Measurements from ENCODE around the gene SCG2.

The SCG2 gene, protein sequence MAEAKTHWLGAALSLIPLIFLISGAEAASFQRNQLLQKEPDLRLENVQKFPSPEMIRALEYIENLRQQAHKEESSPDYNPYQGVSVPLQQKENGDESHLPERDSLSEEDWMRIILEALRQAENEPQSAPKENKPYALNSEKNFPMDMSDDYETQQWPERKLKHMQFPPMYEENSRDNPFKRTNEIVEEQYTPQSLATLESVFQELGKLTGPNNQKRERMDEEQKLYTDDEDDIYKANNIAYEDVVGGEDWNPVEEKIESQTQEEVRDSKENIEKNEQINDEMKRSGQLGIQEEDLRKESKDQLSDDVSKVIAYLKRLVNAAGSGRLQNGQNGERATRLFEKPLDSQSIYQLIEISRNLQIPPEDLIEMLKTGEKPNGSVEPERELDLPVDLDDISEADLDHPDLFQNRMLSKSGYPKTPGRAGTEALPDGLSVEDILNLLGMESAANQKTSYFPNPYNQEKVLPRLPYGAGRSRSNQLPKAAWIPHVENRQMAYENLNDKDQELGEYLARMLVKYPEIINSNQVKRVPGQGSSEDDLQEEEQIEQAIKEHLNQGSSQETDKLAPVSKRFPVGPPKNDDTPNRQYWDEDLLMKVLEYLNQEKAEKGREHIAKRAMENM
- total RNA-seq, result 0 to 0.04 (median 0) reads per million in 3 experiments

DNA sequence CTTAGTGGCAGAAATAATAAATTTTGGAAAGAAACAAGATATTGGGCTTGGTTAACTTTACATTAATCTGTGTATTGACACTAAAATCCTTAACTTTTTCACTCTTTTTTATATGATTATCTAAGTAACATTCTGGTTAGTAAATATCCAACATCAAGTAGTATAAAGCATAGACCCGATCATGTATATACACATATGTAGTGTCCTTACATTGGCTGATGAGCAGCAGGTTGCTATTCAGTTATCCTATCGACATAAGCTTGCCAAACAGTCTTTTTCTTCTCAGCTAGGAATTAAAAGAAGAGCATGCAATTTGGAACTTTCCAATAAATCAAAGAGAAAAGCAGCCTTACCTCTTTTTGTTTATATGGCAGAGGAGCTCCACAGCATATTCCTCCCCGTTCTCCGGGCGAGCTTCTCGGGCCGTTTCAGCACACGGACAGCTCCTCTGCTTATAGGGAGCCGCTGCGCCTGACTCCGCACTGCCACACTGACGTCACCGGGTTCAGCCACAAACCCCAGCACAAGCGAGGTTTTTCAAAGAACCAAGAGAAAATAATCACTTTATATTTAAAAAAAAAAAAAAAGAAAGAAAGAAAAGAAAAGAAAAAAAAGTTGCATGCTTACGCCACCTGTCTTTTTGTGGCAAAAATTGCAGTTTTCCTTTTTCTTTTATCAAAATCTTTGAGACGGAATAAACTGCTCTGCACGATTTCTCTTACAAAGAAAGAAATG, at the start of gene SCG2:
Gene SCG2, minus strand, starts transcription at position 430 of the 735 bp plus-strand sequence. CDS start 3,079 bp downstream, outside the sequence.
- peak; percentile 12 for DNase-seq

DNA sequence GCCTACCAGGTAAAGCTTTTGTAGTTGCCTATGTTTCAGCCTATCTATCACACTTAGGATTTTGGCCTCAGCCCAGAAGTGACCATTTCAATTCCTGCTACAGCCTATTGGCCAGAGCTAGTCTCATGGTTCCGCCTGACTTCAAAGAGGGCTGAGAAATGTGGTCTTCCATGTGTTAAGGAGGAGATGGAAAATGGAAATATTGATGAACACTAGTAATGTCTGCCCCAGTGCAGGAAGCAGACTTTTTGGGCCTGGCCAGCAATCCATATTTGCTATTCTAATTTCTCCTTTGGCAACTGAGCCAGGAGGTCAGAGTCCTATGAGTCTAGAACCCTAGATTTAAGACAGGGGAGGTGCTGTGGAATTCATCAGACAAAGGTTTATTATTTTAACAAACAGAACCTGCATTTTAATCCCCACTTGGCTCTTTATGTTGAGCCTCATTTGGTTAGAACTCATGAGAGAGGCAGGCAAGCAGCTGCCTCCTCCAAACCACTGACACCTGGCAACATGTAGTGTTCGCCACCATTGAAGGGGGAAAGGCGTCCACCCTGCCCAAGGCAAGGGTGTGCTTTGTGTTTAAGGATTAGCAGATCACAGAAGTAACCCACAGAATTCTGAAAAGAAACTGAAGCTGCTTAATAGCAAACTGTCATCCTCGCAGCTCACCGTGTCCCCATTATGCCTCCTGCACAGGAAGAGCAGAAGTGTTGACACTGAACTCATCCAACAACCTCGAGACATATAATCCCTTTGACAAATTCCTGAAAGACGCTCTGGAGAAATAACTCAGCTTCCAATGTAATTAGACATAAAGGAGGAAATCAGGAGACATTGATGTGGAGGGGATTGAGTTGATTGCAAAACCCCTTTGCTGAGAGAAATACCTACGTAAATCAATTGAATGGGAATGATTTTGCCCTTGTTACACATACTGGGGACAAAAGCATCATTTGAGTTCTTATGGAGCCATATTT, 47.7 kb upstream of the SCG2 start:
- no peak for DNase-seq

DNA sequence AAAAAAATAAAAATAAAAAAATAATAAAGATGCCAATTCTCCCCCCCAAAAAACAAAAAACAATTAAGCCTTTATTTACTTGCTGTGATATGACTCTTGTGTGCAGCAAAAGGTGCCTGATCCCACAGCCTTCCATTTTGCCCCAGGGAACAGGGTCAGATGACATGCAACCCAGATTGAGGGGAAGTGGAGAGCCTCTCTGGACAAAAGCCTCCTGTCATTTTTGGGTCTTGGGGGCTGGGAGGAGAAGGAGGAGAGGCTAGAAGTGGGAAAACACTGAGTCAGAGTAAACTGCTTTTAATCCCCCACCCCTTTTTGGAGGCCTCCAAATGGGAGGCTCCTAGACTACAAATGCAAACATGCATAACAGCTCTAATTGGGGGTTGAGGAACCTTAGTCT, 46.6 kb upstream of the SCG2 start:
- DNase-seq, result no peak

DNA sequence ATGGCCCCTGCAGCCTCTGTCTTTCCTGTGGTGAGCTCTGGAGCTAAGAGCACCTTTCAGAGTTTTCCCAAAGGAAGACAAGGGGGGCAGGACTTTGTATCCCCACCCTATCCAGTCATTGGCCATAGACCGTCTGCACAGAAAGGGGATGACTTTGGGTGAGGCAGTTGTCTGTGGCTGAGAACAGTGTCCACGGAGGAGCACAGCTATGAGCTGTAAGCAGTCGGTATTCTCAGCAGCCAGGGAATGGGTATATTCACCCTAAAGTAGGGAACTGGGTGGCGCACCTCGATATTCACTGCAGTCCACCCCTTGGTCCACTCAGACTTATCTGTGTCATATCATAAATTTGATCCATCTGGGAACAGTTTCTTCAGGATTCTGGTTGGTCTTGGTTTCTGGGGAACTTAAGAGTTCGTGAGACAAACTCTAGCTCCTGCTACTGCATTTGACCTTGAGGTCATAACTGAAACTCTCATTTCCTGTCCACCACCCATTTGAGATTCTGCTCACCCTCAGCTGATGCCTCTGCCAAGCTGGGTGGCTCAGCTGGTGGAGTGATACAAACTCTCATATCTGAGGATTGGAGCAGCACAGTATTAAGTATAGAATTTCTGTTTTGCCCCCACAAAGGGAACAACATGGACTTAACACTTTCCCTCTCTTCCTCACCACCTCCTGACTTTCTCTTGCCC, 45.2 kb upstream of the SCG2 start:
- no peak for DNase-seq

DNA sequence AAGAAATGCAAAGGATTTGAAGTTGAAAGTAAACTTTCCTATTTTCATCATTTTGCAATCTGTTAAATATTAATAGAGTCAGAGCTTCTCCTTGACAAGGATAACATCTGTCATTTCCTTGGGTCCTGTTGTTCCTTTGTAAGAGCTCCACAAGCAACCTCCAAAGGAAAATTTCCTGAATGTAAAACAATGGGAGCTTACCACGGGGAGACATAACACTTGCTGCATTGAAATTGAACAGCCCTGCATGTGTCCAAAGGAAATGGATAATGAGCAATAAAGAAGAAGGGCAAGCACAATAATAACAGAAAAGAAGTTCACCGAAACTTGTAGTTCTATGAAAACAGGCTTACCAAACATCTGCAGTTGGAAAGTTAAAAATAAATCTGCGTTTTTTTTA, 42.0 kb upstream of the SCG2 start:
- no peak for DNase-seq

DNA sequence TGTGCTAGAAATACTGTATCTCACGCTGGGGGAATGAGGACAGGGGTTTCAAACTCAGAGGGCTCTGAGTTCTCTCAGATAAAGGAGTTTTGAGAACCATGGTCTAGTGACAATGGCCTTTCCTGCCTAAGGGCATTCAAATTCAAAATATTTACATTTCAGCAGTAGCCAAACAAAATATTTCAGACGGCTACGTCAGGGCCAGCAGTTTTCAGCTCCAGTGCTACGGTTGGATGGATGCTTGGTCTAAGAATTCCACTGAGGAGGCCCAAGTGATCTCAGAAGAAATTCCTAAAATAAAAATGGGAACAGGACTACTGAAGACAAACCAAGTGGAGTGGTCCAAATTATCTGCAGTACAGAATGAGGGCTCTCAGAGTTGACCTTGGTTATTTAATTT, 41.1 kb upstream of the SCG2 start:
- no peak for DNase-seq

DNA sequence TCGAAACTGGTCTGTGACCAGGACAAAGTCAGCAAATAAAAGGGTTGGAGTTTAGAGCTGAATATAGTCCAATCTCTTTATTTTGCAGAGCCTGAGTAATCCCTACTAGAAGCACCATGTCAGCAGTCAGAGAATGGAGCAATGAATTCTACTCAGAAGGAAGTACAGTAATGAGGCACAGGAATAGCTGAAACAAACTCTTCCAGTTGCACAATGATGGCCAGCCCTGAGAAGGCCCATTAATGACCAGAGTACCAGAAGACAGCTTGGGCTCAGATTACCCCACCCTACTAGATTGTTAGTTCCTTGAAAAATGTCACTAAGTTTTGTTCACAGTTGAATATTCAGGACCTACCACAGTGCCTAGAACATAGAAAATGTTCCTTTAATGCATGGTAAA, 40.3 kb upstream of the SCG2 start:
- DNase-seq, result no peak

- DNase-seq, result no peak
Observed at GRCh38 chr2:223641082-223641481, 38.9 kb upstream of the SCG2 start.

- no peak for DNase-seq
Observed at GRCh38 chr2:223635080-223635479, 32.9 kb upstream of the SCG2 start.

DNA sequence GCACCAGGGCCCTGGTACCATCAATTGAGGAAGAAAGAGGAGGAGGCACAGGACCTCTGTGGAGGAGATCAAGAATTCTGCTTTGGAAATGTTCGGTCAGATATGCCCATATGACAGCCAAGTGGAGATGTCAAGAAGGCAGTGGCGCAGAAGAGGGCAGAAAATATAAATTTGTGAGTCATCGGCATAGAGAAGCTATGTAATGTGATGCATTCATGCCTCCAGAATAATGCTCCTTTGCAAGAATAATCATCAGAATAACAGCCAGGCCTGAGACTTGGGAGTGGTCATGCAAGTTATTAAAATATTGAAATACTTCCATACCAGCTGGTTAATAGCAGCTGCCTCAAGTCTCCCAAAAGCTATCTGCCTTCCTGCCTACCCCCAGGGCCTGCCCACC, 32.1 kb upstream of the SCG2 start:
- no peak for DNase-seq

DNA sequence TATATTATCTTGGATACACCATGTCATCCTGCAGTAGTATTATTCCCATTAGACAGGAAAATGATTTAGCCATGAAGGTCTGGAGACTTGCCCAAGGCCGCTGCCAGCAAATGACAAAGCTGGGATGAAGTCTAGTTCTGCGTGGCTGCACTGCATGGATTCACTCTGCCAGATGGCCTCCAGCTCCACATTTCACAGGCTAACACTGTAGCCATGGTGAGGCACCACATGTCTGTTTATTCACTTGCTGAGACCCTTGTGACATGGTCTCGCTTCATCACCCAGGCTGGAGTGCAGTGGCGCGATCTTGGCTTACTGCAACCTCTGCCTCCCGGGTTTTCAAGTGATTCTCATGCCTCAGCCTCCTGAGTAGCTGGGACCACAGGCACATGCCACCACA, 31.5 kb upstream of the SCG2 start:
- no peak for DNase-seq

- no peak for DNase-seq
Observed at GRCh38 chr2:223632826-223633225, 30.7 kb upstream of the SCG2 start.

DNA sequence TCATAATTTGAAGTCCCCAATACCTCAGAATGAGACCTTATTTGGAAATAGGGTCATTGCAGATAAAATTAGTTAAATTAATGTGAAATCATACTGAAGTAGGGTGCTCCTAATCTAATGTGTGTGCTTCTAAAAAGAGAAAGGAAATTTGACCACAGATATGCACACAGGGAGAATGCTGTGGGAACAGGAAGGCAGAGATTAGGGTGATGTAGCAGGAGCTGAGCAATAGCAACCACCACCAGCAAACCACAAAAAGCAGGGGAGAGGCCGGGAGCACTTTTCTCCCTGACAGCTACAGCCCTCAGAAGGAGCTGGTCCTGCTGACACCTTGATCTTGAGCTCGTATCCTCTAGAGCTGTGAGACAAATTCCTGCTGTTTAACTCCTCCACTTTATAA, 24.6 kb upstream of the SCG2 start:
- no peak for DNase-seq

DNA sequence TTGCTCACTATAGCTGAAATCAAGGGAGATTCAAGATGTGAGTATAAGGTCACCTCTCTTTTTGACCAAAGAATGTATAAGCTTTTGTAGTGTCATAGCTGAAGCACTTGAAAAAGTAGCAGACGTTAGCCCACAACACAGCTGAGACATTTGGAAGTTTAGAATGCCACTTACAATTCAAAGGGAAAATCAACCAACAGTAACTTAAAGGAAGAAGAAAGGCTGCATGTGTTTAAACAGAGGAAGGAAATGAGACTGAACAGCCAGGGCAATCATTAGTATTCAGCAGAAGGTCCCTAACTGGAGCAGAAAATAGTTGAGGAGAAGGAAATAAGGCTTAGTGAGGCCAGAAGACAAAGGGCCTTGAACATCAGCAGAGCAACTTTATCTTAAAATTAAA, 23.5 kb upstream of the SCG2 start:
- DNase-seq, result no peak

GRCh38 chr2:223621901-223622300, 19.7 kb upstream of the SCG2 start:
- DNase-seq, result no peak

GRCh38 chr2:223619486-223620129, 17.4 kb upstream of the SCG2 start:
- no peak for DNase-seq

- DNase-seq, result no peak
Observed at GRCh38 chr2:223618172-223619035, 16.2 kb upstream of the SCG2 start.

DNA sequence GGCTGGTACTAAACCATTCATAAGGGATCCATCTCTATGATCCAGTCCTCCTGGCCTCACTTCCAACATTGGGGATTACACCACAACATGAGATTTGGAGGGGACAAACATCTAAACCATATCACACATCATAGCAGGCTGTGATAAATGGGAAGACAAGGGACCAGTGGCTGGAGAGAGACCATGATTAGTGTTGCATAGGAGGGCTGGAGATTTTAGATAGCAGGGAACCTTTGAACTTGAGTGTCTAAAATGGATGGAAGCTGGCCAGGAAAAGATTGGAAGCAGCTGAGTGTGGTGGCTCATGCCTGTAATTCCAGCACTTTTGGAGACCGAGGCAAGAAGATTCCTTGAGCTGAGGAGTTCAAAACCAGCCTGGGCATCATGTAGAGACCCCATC, 12.4 kb upstream of the SCG2 start:
- no peak for DNase-seq

DNA sequence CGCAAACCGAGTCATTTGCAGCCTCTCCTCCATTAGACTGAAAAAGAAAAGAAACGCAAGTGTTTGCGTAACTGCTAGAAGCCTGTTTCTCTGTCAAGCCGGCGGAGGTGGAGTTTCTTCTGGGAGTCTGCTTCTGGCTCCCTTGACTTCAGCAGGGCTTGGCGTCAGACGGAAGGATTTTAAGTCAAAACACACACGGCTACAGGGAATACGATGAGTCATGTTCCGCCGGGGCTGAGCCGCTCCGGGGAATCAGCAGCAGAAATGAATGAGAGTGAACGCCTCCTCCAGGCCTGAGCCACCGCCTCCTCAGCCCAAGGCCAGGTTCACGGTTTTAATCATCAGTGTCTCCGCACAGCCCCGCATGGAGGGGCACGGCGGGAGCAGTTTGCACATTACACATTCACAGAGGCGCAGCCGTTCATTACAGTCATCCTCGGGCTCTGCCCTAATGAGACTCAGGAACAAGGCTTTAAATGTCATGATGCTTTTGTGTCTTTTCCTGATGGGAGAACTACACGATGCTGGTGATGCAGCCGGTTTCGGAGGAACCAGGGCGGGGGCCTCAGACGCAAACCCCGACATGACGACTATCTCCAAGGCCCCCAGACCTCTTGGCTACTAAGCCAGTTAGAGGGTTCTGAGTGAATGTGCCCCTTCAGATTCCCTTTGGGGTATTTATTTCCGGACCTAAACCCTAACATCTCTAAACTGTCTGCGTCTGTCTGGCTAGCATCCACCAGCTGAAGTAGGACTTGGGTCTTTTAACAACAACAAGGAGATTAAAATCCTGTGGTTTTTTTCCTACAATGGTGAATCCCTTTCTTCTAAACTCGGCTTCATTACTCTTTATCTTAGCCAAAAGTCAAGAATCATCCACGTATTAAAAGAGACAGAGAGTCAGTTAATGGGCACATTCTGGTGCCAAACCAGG, 11.1 kb upstream of the SCG2 start:
- DNase-seq, result no peak

Data from central memory CD4-positive, alpha-beta T cell (primary cell).